HG02885 (cell line): ENCODE results near the gene BTG4.

ENCODE experiments used
- ATAC-seq: cut with Tn5 transposase; IDR thresholded peaks from one replicate; pipeline ENCODE4 v1.9.1; 2021; ENCODE audit warnings: mild to moderate bottlenecking; ENCODE audit not compliant: unreplicated experiment, poor library complexity

BTG4 gene

GRCh38 chr11:111456859-111457730 lies 55.1 kb downstream of the BTG4 start:
- ATAC-seq, result no peak

- no peak for ATAC-seq
Measured at GRCh38 chr11:111456086-111456858, 55.9 kb downstream of the BTG4 start.

- ATAC-seq, result no peak
Measured at GRCh38 chr11:111455291-111456085, 56.7 kb downstream of the BTG4 start.

GRCh38 chr11:111454561-111455192 lies 57.5 kb downstream of the BTG4 start:
- no peak for ATAC-seq

- ATAC-seq, result no peak
Measured at GRCh38 chr11:111452817-111453552, 59.2 kb downstream of the BTG4 start.

- ATAC-seq, result no peak
Measured at GRCh38 chr11:111452146-111452545, 60.0 kb downstream of the BTG4 start.

- ATAC-seq, result peak; percentile 79
Measured at GRCh38 chr11:111450480-111451320, 61.5 kb downstream of the BTG4 start.

GRCh38 chr11:111449696-111450479 lies 62.3 kb downstream of the BTG4 start:
- ATAC-seq, result no peak

- no peak for ATAC-seq
Measured at GRCh38 chr11:111448831-111449557, 63.2 kb downstream of the BTG4 start.

- ATAC-seq, result no peak
Measured at GRCh38 chr11:111448414-111448813, 63.8 kb downstream of the BTG4 start.

GRCh38 chr11:111447931-111448330 lies 64.3 kb downstream of the BTG4 start:
- no peak for ATAC-seq

GRCh38 chr11:111447112-111447471 lies 65.1 kb downstream of the BTG4 start:
- no peak for ATAC-seq

- peak; percentile 94 for ATAC-seq
Measured at GRCh38 chr11:111446404-111447111, 65.6 kb downstream of the BTG4 start.

- ATAC-seq, result no peak
Measured at GRCh38 chr11:111445586-111445985, 66.6 kb downstream of the BTG4 start.
